Neural cell (in vitro differentiated cells): ENCODE data around the gene LZTFL1. TPM values are rescaled to one million over a fixed set of nuclear protein-coding genes. Genes with fewer than 3 reads are reported as not detected.

Experiments
- H2AFZ ChIP-seq: fragments of 200-600, 300-800 bp; sonication (generic), shearing (Covaris generic); 2 replicates; pipeline ENCODE4 v1.6.0; 2014; ENCODE audit warnings: low read depth, mild to moderate bottlenecking, antibody characterized with exemption, low read length, moderate library complexity
- H3F3A ChIP-seq: fragments of 200-600 bp; shearing (Covaris generic); 2 replicates; pipeline ENCODE4 v1.6.1; 2016; ENCODE audit warnings: mild to moderate bottlenecking, moderate library complexity, mixed read lengths, antibody characterized with exemption, low read length; ENCODE audit not compliant: insufficient read depth, poor library complexity, severe bottlenecking
- H3K27ac ChIP-seq: fragments of 200-600, 300-800 bp; sonication (generic), shearing (Covaris generic); 2 replicates; pipeline ENCODE4 v1.5.1; 2014; ENCODE audit warnings: mild to moderate bottlenecking, low read length, moderate library complexity
- H3K27me3 ChIP-seq: fragments of 300-800, 200-600 bp; sonication (generic), shearing (Covaris generic); 2 replicates; pipeline ENCODE4 v1.6.0; 2014; ENCODE audit warnings: mild to moderate bottlenecking, low read depth, low read length, moderate library complexity; ENCODE audit not compliant: insufficient read depth
- H3K36me3 ChIP-seq: fragments of 300-800, 200-600 bp; sonication (generic), shearing (Covaris generic); 2 replicates; pipeline ENCODE4 v1.5.1; 2014; ENCODE audit warnings: mild to moderate bottlenecking, antibody characterized with exemption, low read length, moderate library complexity; ENCODE audit not compliant: insufficient read depth
- H3K4me2 ChIP-seq: fragments of 300-800, 200-600 bp; sonication (generic), shearing (Covaris generic); 2 replicates; pipeline ENCODE4 v1.6.0; 2014; ENCODE audit warnings: mild to moderate bottlenecking, low read length
- H3K4me3 ChIP-seq: fragments of 300-800, 200-600 bp; sonication (generic), shearing (Covaris generic); 2 replicates; pipeline ENCODE4 v1.5.1; 2014; ENCODE audit warnings: mild to moderate bottlenecking, low read length, moderate library complexity
- H3K79me2 ChIP-seq: fragments of 200-600 bp; shearing (Covaris generic); replicated peaks from 2 replicates; pipeline ENCODE4 v1.6.0; 2014; ENCODE audit warnings: mild to moderate bottlenecking, low read length, moderate library complexity; ENCODE audit not compliant: insufficient read depth
- H3K9ac ChIP-seq: fragments of 300-800, 200-600 bp; sonication (generic), shearing (Covaris generic); 2 replicates; pipeline ENCODE4 v1.6.1; 2016; ENCODE audit warnings: mild to moderate bottlenecking, low read length, mixed read lengths
- H3K9me2 ChIP-seq: fragments of 200-600 bp; shearing (Covaris generic); 2 replicates; pipeline ENCODE4 v1.6.1; 2016; ENCODE audit warnings: mild to moderate bottlenecking, low read length, mixed read lengths; ENCODE audit not compliant: insufficient read depth
- H3K9me3 ChIP-seq: fragments of 200-600, 300-800 bp; sonication (generic), shearing (Covaris generic); 2 replicates; pipeline ENCODE4 v1.6.1; 2016; ENCODE audit warnings: mild to moderate bottlenecking, mixed run types, low read length, moderate library complexity, mixed read lengths
- H4K20me1 ChIP-seq: fragments of 200-600 bp; shearing (Covaris generic); 2 replicates; pipeline ENCODE4 v1.6.1; 2016; ENCODE audit warnings: mild to moderate bottlenecking, mixed run types; ENCODE audit not compliant: insufficient read depth
- CTCF ChIP-seq: fragments of 450-650 bp; IDR thresholded peaks from 2 replicates; pipeline ENCODE4 v1.5.1; 2014; ENCODE audit warnings: antibody characterized with exemption, mild to moderate bottlenecking, moderate library complexity; ENCODE audit not compliant: poor library complexity, severe bottlenecking
- EP300 ChIP-seq: fragments of 450-650 bp; conservative IDR thresholded peaks from 2 replicates; pipeline ENCODE4 v1.6.1; 2014; ENCODE audit warnings: antibody characterized with exemption, mild to moderate bottlenecking, moderate library complexity; ENCODE audit not compliant: poor library complexity, severe bottlenecking
- EZH2 ChIP-seq: fragments of 200-600, 300-800 bp; shearing (Covaris generic), sonication (generic); IDR thresholded peaks from 2 replicates; pipeline ENCODE4 v1.6.1; 2014; ENCODE audit warnings: antibody characterized with exemption, low read length, borderline replicate concordance, mild to moderate bottlenecking; ENCODE audit not compliant: insufficient read depth, poor library complexity, severe bottlenecking
- MXI1 ChIP-seq: fragments of 450-650 bp; conservative IDR thresholded peaks from 2 replicates; pipeline ENCODE4 v1.6.1; 2014; ENCODE audit warnings: antibody characterized with exemption, mild to moderate bottlenecking; ENCODE audit not compliant: poor library complexity, severe bottlenecking
- POLR2AphosphoS5 ChIP-seq: IDR thresholded peaks from 2 replicates; pipeline ENCODE4 v1.6.1; 2012
- RAD21 ChIP-seq: fragments of 450-650 bp; conservative IDR thresholded peaks from 2 replicates; pipeline ENCODE4 v1.6.1; 2014; ENCODE audit warnings: antibody characterized with exemption, mild to moderate bottlenecking, moderate library complexity
- REST ChIP-seq: IDR thresholded peaks from 2 replicates; pipeline ENCODE4 v1.6.1; 2012; ENCODE audit warnings: borderline replicate concordance
- SMC3 ChIP-seq: fragments of 450-650 bp; conservative IDR thresholded peaks from 2 replicates; pipeline ENCODE4 v1.6.1; 2014; ENCODE audit warnings: antibody characterized with exemption, mild to moderate bottlenecking, moderate library complexity; ENCODE audit not compliant: poor library complexity
- TAF1 ChIP-seq: IDR thresholded peaks from 2 replicates; pipeline ENCODE4 v1.6.1; 2012; ENCODE audit warnings: low read depth
- polyA plus RNA-seq: library from polyadenylated mRNA; depleted of rRNA; stranded (reverse); fragments of >200 nt; gene quantifications from 2 replicates; pipeline ENCODE4 v1.2.3, GENCODE V29; 2014

Gene LZTFL1
- polyA plus RNA-seq, 1 donor from 2014 or later = 26.8 TPM

GRCh38 chr3:45816544-45816943 lies 25.4 kb downstream of the LZTFL1 start:
- H3K4me2 ChIP-seq = no peak overlapping the region
- TF ChIP-seq SMC3 = no peak
- no peak for TF ChIP-seq TAF1
- TF ChIP-seq POLR2AphosphoS5 = no peak
- no peaks in the 10 kb centered on the region for H3K36me3 ChIP-seq
- H3K9me3 ChIP-seq = peaks cover 6% of the 10 kb centered on the region
- H3K79me2 ChIP-seq = no peaks in the 10 kb centered on the region
- H3K4me3 ChIP-seq = no peak overlapping the region
- no peaks in the 10 kb centered on the region for H4K20me1 ChIP-seq
- no peak overlapping the region for H3K27ac ChIP-seq
- no peaks in the 10 kb centered on the region for H3F3A ChIP-seq
- H2AFZ ChIP-seq = no peak overlapping the region
- no peaks in the 10 kb centered on the region for H3K9me2 ChIP-seq
- H3K9ac ChIP-seq = no peak overlapping the region
- H3K27me3 ChIP-seq = no peaks in the 10 kb centered on the region

GRCh38 chr3:45814322-45814721 lies 27.6 kb downstream of the LZTFL1 start:
- Histone ChIP-seq H3F3A (no peaks in the 10 kb centered on the region), H3K4me3 (no peak overlapping the region), H3K27me3 (no peaks in the 10 kb centered on the region), H3K36me3 (no peaks in the 10 kb centered on the region), H4K20me1 (no peaks in the 10 kb centered on the region), H3K79me2 (no peaks in the 10 kb centered on the region), H3K9me2 (no peaks in the 10 kb centered on the region), H3K27ac (no peak overlapping the region), H3K9me3 (peaks cover 6% of the 10 kb centered on the region), H2AFZ (no peak overlapping the region), H3K4me2 (no peak overlapping the region), H3K9ac (no peak overlapping the region)
- TF ChIP-seq SMC3 (no peak), TAF1 (no peak), RAD21 (no peak), CTCF (no peak), EZH2 (no peak), POLR2AphosphoS5 (no peak), EP300 (no peak), REST (no peak), MXI1 (no peak)
